HepG2 (cell line): ENCODE data around the gene MYL12B. TPM values are rescaled to one million over a fixed set of nuclear protein-coding genes. Genes with fewer than 3 reads are reported as not detected.

Experiments
- ATAD3A ChIP-seq: sonication (generic); formaldehyde crosslinking; IDR thresholded peaks from 2 replicates; pipeline ENCODE4 v1.4.0; 2020; ENCODE audit warnings: missing genetic modification reagents
- BORCS8-MEF2B ChIP-seq: sonication (generic); formaldehyde crosslinking; IDR thresholded peaks from 2 replicates; pipeline ENCODE4 v1.8.0; 2022; ENCODE audit warnings: mild to moderate bottlenecking, missing genetic modification reagents
- CBX1 ChIP-seq: IDR thresholded peaks from one replicate; pipeline ENCODE4 v1.6.1; 2016; ENCODE audit warnings: antibody characterized with exemption, low read depth
- CCDC6 ChIP-seq: sonication (generic); formaldehyde crosslinking; IDR thresholded peaks from 2 replicates; pipeline ENCODE4 v1.8.1; 2022; ENCODE audit warnings: mild to moderate bottlenecking, missing genetic modification reagents, moderate library complexity
- CHD2 ChIP-seq: IDR thresholded peaks from 2 replicates; pipeline ENCODE4 v1.6.1; 2011; ENCODE audit warnings: low read depth, low read length, improper control_type of control experiment
- FOXA3 ChIP-seq: IDR thresholded peaks from 2 replicates; pipeline ENCODE4 v1.6.1; 2016; ENCODE audit warnings: missing genetic modification reagents, missing compliant biosample characterization
- FOXC1 ChIP-seq: sonication (generic); formaldehyde crosslinking; IDR thresholded peaks from 2 replicates; pipeline ENCODE4 v1.8.0; 2022; ENCODE audit warnings: mild to moderate bottlenecking, missing genetic modification reagents, borderline replicate concordance
- HHEX ChIP-seq: IDR thresholded peaks from 2 replicates; pipeline ENCODE4 v1.6.1; 2016; ENCODE audit warnings: control low read depth
- HNRNPH1 ChIP-seq: fragments of 200-400 bp; formaldehyde crosslinking; optimal IDR thresholded peaks from 2 replicates; pipeline ENCODE3; 2017; ENCODE audit warnings: mild to moderate bottlenecking, low read depth, low read length
- KDM1A ChIP-seq: IDR thresholded peaks from 2 replicates; pipeline ENCODE4 v1.6.1; 2016; ENCODE audit warnings: missing compliant biosample characterization
- MIER2 ChIP-seq: IDR thresholded peaks from 2 replicates; pipeline ENCODE4 v1.6.1; 2016; ENCODE audit warnings: missing biosample characterization, missing genetic modification reagents
- MNT ChIP-seq: fragments of 450-650 bp; IDR thresholded peaks from 2 replicates; pipeline ENCODE4 v1.6.1; 2016
- NCOR1 ChIP-seq: fragments of 200-600 bp; sonication (generic); IDR thresholded peaks from 2 replicates; pipeline ENCODE4 v1.7.0; 2017; ENCODE audit warnings: antibody characterized with exemption, low read length, borderline replicate concordance
- NKX3-1 ChIP-seq: sonication (generic); formaldehyde crosslinking; IDR thresholded peaks from 2 replicates; pipeline ENCODE4 v1.5.0; 2020; ENCODE audit warnings: missing genetic modification reagents
- ONECUT2 ChIP-seq: sonication (generic); formaldehyde crosslinking; IDR thresholded peaks from 2 replicates; pipeline ENCODE4 v1.4.0; 2020; ENCODE audit warnings: missing genetic modification reagents
- SMC3 ChIP-seq: IDR thresholded peaks from 2 replicates; pipeline ENCODE4 v1.6.1; 2011; ENCODE audit warnings: low read length, improper control_type of control experiment
- TFE3 ChIP-seq: IDR thresholded peaks from 2 replicates; pipeline ENCODE4 v1.6.1; 2016
- ZNF232 ChIP-seq: sonication (generic); formaldehyde crosslinking; IDR thresholded peaks from 2 replicates; pipeline ENCODE4 v1.4.0; 2020; ENCODE audit warnings: missing genetic modification reagents, borderline replicate concordance
- ZNF546 ChIP-seq: sonication (generic); formaldehyde crosslinking; conservative IDR thresholded peaks from 2 replicates; pipeline ENCODE4 v1.8.1; 2023; ENCODE audit warnings: mild to moderate bottlenecking, missing genetic modification reagents
- ZNF564 ChIP-seq: sonication (generic); formaldehyde crosslinking; IDR thresholded peaks from 2 replicates; pipeline ENCODE4 v1.8.1; 2023; ENCODE audit warnings: mild to moderate bottlenecking, missing genetic modification reagents
- ZNF687 ChIP-seq: sonication (generic); formaldehyde crosslinking; IDR thresholded peaks from 2 replicates; pipeline ENCODE4 v1.5.1; 2020; ENCODE audit warnings: mild to moderate bottlenecking, missing genetic modification reagents, moderate library complexity
- ZNF710 ChIP-seq: sonication (generic); formaldehyde crosslinking; IDR thresholded peaks from 2 replicates; pipeline ENCODE4 v1.5.0; 2020; ENCODE audit warnings: mild to moderate bottlenecking, missing genetic modification reagents, borderline replicate concordance
- polyA plus RNA-seq, 8 experiments: library from polyadenylated mRNA; depleted of rRNA in 3 of 8; stranded (reverse) in 7 of 8; unstranded in 1 of 8; fragments of >200 nt; fragmentation: Illumina TruSeq in 4 of 8; extraction: Trizol in 4 of 8; gene quantifications; 2 replicates each; pipeline versions ENCODE4 v1.2.1 to v1.2.3, GENCODE V29; 2011 to 2016; ENCODE audit warnings: low read depth in 4 of 8, missing spikeins in 1 of 8, mixed read lengths in 1 of 8; ENCODE audit not compliant: insufficient read depth in 1 of 8
- total RNA-seq, 5 experiments: library from RNA; depleted of rRNA; stranded (reverse); fragments of >200 nt; fragmentation: Illumina TruSeq; extraction: Trizol; gene quantifications; 2 replicates each; pipeline ENCODE4 v1.2.3, GENCODE V29; 2016; ENCODE audit warnings: low read depth in 1 of 5

MYL12B gene
- total and polyA plus RNA-seq, 2 of the 13 experiments (the other 11 are each of a cell fraction or from before 2014, with no cell fraction given): 265 to 340 TPM

GRCh38 chr18:3233433-3234168 is 28.3 kb upstream of the MYL12B start (continued):
- peak; percentile 71; the same call in 1 of the 2 replicates for TF ChIP-seq TFE3
- TF ChIP-seq NCOR1: peak; percentile 97
- TF ChIP-seq ONECUT2: peak; percentile 96
- TF ChIP-seq ZNF564: no peak; the same call in 1 of the 2 replicates
- no peak for TF ChIP-seq CBX1
- no peak for TF ChIP-seq ZNF687
- TF ChIP-seq MIER2 (CRISPR knock-in tag): no peak
- TF ChIP-seq MNT: no peak
- peak; percentile 92 for TF ChIP-seq ZNF710 (CRISPR knock-in tag)
- TF ChIP-seq FOXC1: no peak
- TF ChIP-seq ATAD3A (CRISPR knock-in tag): no peak
- TF ChIP-seq CHD2: no peak
- TF ChIP-seq HNRNPH1: no peak
- peak; percentile 91; the same call in 1 of the 2 replicates for TF ChIP-seq HHEX
- TF ChIP-seq ZNF546 (CRISPR knock-in tag): no peak
- TF ChIP-seq NKX3-1 (CRISPR knock-in tag): peak; percentile 93
- TF ChIP-seq SMC3: no peak
- TF ChIP-seq CCDC6 (CRISPR knock-in tag): no peak
- TF ChIP-seq BORCS8-MEF2B (CRISPR knock-in tag): no peak
- no peak; the same call in 1 of the 2 replicates for TF ChIP-seq KDM1A (CRISPR knock-in tag)
- TF ChIP-seq ZNF232 (CRISPR knock-in tag): 0 out of 2 replicates have a peak, but pooled peaks have one; percentile 59
- peak; percentile 98 for TF ChIP-seq FOXA3 (CRISPR knock-in tag)
